K562 (cell line): ENCODE measurements around the gene TMEM61. TPM values are rescaled to one million over a fixed set of nuclear protein-coding genes. Genes with fewer than 3 reads are reported as not detected.

Source experiments
- ATAC-seq: fragments of 200-7000 bp; cut with Tn5 transposase; 3 replicates; pipeline ENCODE4 v1.9.1; 2020; ENCODE audit warnings: moderate library complexity
- BruUV-seq: library from RNA; stranded (reverse); fragments of 400-500 nt; replicated peaks from 2 replicates; lab custom pipeline; 2021; lab: Mats Ljungman, UMichigan
- CTCF ChIA-PET: fragments of 300-600 bp; formaldehyde crosslinking; extraction: SDS; loops from one replicate; lab custom pipeline; 2021; ENCODE audit warnings: low intra/inter-chr PET ratio; lab: Yijun Ruan, JAX
- POLR2A ChIA-PET: fragments of 300-600, 350-650 bp; sonication (Branson Sonifier 250); formaldehyde crosslinking; extraction: SDS; loops from one replicate; lab custom pipeline; 2021; ENCODE audit warnings: antibody characterized with exemption, inconsistent platforms; lab: Yijun Ruan, JAX
- DNase-seq, 4 experiments: peaks; one replicate each; pipeline versions ENCODE4 v3.0.0 to v3.0.0-alpha.2; 2011 to 2018; ENCODE audit warnings: low spot score in 3 of 4, mixed read lengths in 3 of 4; ENCODE audit errors: extremely low read depth in 1 of 4
- FAIRE-seq: peaks from 2 replicates; lab custom pipeline; 2011; peaks lifted over from hg19 to GRCh38; lab: Jason Lieb, UNC
- H2AFZ ChIP-seq: 2 replicates; pipeline ENCODE4 v1.6.0; 2011; ENCODE audit warnings: low read depth, low read length, control low read depth, inconsistent platforms
- H3K27ac ChIP-seq: fragments of 200-600 bp; 3 replicates; pipeline ENCODE4 v1.8.0; 2011; ENCODE audit warnings: low read depth, mild to moderate bottlenecking, control low read depth, inconsistent platforms, low read length, moderate library complexity, mixed read lengths; ENCODE audit errors: extremely low read depth
- H3K27me3 ChIP-seq, 2 experiments: fragments of 300-600 bp in 1 of 2; 2 replicates in 1 of 2; 3 replicates in 1 of 2; pipeline versions ENCODE4 v1.6.0 to v1.8.0; 2011; ENCODE audit warnings: inconsistent platforms in 2 of 2, low read length in 2 of 2, mild to moderate bottlenecking in 1 of 2, mixed read lengths in 1 of 2, moderate library complexity in 1 of 2; ENCODE audit not compliant: control insufficient read depth in 2 of 2, insufficient read depth in 2 of 2
- H3K36me3 ChIP-seq: fragments of 300-600 bp; 3 replicates; pipeline ENCODE4 v1.8.0; 2011; ENCODE audit warnings: mild to moderate bottlenecking, low read length, inconsistent platforms; ENCODE audit not compliant: control insufficient read depth, insufficient read depth
- H3K4me1 ChIP-seq, 2 experiments: fragments of 200-600 bp in 1 of 2; replicated peaks in 1 of 2; 2 replicates in 1 of 2; 3 replicates in 1 of 2; pipeline versions ENCODE4 v1.5.1 to v1.8.0; 2011; ENCODE audit warnings: inconsistent platforms in 2 of 2, low read length in 2 of 2, mild to moderate bottlenecking in 1 of 2, mixed read lengths in 1 of 2, moderate library complexity in 1 of 2; ENCODE audit not compliant: control insufficient read depth in 2 of 2, insufficient read depth in 2 of 2
- H3K4me2 ChIP-seq: 2 replicates; pipeline ENCODE4 v1.6.1; 2011; ENCODE audit warnings: low read length, control low read depth, inconsistent platforms, mixed read lengths; ENCODE audit not compliant: insufficient read depth
- H3K4me3 ChIP-seq: fragments of 200-600 bp; sonication (generic), shearing (Covaris generic); 2 replicates; pipeline ENCODE4 v1.5.1; 2016; ENCODE audit warnings: control low read depth, inconsistent platforms
- H3K79me2 ChIP-seq: fragments of 200-600 bp; 3 replicates; pipeline ENCODE4 v1.8.0; 2011; ENCODE audit warnings: low read length, inconsistent platforms; ENCODE audit not compliant: control insufficient read depth, insufficient read depth
- H3K9ac ChIP-seq, 2 experiments: 2 replicates each; pipeline versions ENCODE4 v1.6.0 to v1.6.1; 2011; ENCODE audit warnings: low read depth in 2 of 2, low read length in 2 of 2, control low read depth in 1 of 2, inconsistent platforms in 1 of 2, mild to moderate bottlenecking in 1 of 2, mixed read lengths in 1 of 2; ENCODE audit not compliant: insufficient read depth in 1 of 2
- H3K9me1 ChIP-seq: one replicate; pipeline ENCODE4 v1.6.0; 2011; ENCODE audit warnings: inconsistent platforms, mild to moderate bottlenecking, low read length, moderate library complexity; ENCODE audit not compliant: control insufficient read depth, insufficient read depth
- H3K9me3 ChIP-seq: replicated peaks from 2 replicates; pipeline ENCODE4 v1.5.1; 2011; ENCODE audit warnings: low read depth, low read length, inconsistent platforms; ENCODE audit not compliant: control insufficient read depth, insufficient read depth
- H4K20me1 ChIP-seq: replicated peaks from 2 replicates; pipeline ENCODE4 v1.6.1; 2011; ENCODE audit warnings: low read length, inconsistent platforms, mixed read lengths; ENCODE audit not compliant: control insufficient read depth, insufficient read depth
- CBFA2T3 ChIP-seq: fragments of 450-650 bp; IDR thresholded peaks from 2 replicates; pipeline ENCODE4 v1.6.1; 2017
- CBX8 ChIP-seq: fragments of 200-600 bp; sonication (generic); IDR thresholded peaks from 2 replicates; pipeline ENCODE4 v1.6.1; 2012; ENCODE audit warnings: borderline replicate concordance, mixed run types, low read depth, mild to moderate bottlenecking, moderate library complexity, mixed read lengths, low read length, control low read depth, inconsistent platforms; ENCODE audit not compliant: poor library complexity, severe bottlenecking; ENCODE audit errors: extremely low read depth
- CC2D1A ChIP-seq: fragments of 450-650 bp; IDR thresholded peaks from 2 replicates; pipeline ENCODE4 v1.6.1; 2017; ENCODE audit warnings: mild to moderate bottlenecking
- ETV1 ChIP-seq: fragments of 450-650 bp; conservative IDR thresholded peaks from 2 replicates; pipeline ENCODE4 v1.6.1; 2016; ENCODE audit warnings: missing genetic modification characterization, control low read depth, low read depth, missing compliant biosample characterization
- KAT2B ChIP-seq: IDR thresholded peaks from one replicate; pipeline ENCODE4 v1.6.1; 2012; ENCODE audit warnings: low read depth, mild to moderate bottlenecking, control low read depth, inconsistent platforms, low read length, moderate library complexity
- KDM2B ChIP-seq: fragments of 250-450 bp; sonication (Bioruptor Pico); IDR thresholded peaks from 2 replicates; pipeline ENCODE4 v1.8.0; 2021; ENCODE audit warnings: mild to moderate bottlenecking, moderate library complexity
- KLF16 ChIP-seq: IDR thresholded peaks from 2 replicates; pipeline ENCODE4 v1.6.1; 2016; ENCODE audit warnings: antibody characterized with exemption
- MBD2 ChIP-seq: sonication (generic); IDR thresholded peaks from 2 replicates; pipeline ENCODE4 v1.6.1; 2016; ENCODE audit warnings: low read depth, borderline replicate concordance
- NBN ChIP-seq: fragments of 450-650 bp; IDR thresholded peaks from 2 replicates; pipeline ENCODE4 v1.6.1; 2016; ENCODE audit warnings: low read depth, mild to moderate bottlenecking
- NR3C1 ChIP-seq: sonication (generic); formaldehyde crosslinking; IDR thresholded peaks from 2 replicates; pipeline ENCODE4 v1.8.1; 2022; ENCODE audit warnings: missing genetic modification reagents
- RBM34 ChIP-seq: fragments of 200-400 bp; formaldehyde crosslinking; IDR thresholded peaks from 2 replicates; pipeline ENCODE4 v1.6.1; 2018; ENCODE audit warnings: low read length, borderline replicate concordance; ENCODE audit not compliant: insufficient read depth
- SMARCB1 ChIP-seq: IDR thresholded peaks from 2 replicates; pipeline ENCODE4 v1.6.1; 2011; ENCODE audit warnings: improper control_type of control experiment, low read depth; ENCODE audit not compliant: insufficient read length
- YBX1 ChIP-seq: fragments of 450-650 bp; IDR thresholded peaks from 2 replicates; pipeline ENCODE4 v1.7.1; 2016; ENCODE audit warnings: mild to moderate bottlenecking
- ZFP36 ChIP-seq: fragments of 150-350 bp; IDR thresholded peaks from 2 replicates; pipeline ENCODE4 v1.6.1; 2018; ENCODE audit warnings: low read length, low read depth; ENCODE audit not compliant: partially characterized antibody
- ZNF212 ChIP-seq: fragments of 450-650 bp; formaldehyde crosslinking; IDR thresholded peaks from 2 replicates; pipeline ENCODE4 v1.4.0; 2020; ENCODE audit warnings: mild to moderate bottlenecking
- ZNF41 ChIP-seq: fragments of 250-450 bp; sonication (Bioruptor Pico); conservative IDR thresholded peaks from 2 replicates; pipeline ENCODE4 v1.4.0; 2020; ENCODE audit warnings: mild to moderate bottlenecking
- ZNF431 ChIP-seq: sonication (generic); formaldehyde crosslinking; IDR thresholded peaks from 2 replicates; pipeline ENCODE4 v1.8.0; 2022; ENCODE audit warnings: mild to moderate bottlenecking, missing genetic modification reagents
- ZNF77 ChIP-seq: fragments of 250-450 bp; sonication (Bioruptor Pico); IDR thresholded peaks from 2 replicates; pipeline ENCODE4 v1.5.0; 2020
- WGBS: fragments of 100-300 bp; shearing (Covaris generic); methylation state at CpG from one replicate; pipeline ENCODE4 v1.1.6; 2016; ENCODE audit warnings: low coverage, mixed read lengths; ENCODE audit not compliant: insufficient coverage; ENCODE audit errors: missing lambda C conversion rate; 5-methylcytosine and 5-hydroxymethylcytosine counted together
- in situ Hi-C: fragments of 300-500 bp; cut with MboI; formaldehyde crosslinking; loops from 4 replicates; pipeline ENCODE4 v1.15.0; 2018; ENCODE audit warnings: inconsistent platforms, mixed read lengths
- intact Hi-C: fragments of 100-400 bp; cut with micrococcal nuclease; formaldehyde crosslinking; loops from 2 replicates; pipeline ENCODE4 v1.14.2; 2022
- polyA plus RNA-seq, 8 experiments: library from polyadenylated mRNA; depleted of rRNA in 4 of 8; stranded (reverse) in 5 of 8; unstranded in 3 of 8; fragments of >200 nt; fragmentation: Nextera tagmentation in 2 of 8; fragmentation: Illumina TruSeq in 1 of 8; extraction: Ambion mirVana in 2 of 8; extraction: Trizol in 1 of 8; gene quantifications; 2 replicates each; pipeline versions ENCODE4 v1.2.1 to v1.2.3, GENCODE V29; 2011 to 2014; ENCODE audit warnings: inconsistent platforms in 1 of 8, missing spikeins in 1 of 8
- total RNA-seq, 7 experiments: library from RNA; depleted of rRNA in 6 of 7; stranded (reverse); fragments of >200 nt in 6 of 7; fragmentation: Illumina TruSeq in 2 of 7; extraction: Trizol in 2 of 7; gene quantifications; 2 replicates each; pipeline versions ENCODE4 v1.2.1 to v1.2.3, GENCODE V29; 2011 to 2021; ENCODE audit warnings: low replicate concordance in 1 of 7
- TF ChIP-seq, protein P1 (sequence below): fragments of 450-650 bp; formaldehyde crosslinking; IDR thresholded peaks from 2 replicates; pipeline ENCODE4 v1.4.0; 2020; ENCODE audit warnings: mild to moderate bottlenecking, mixed read lengths
- TF ChIP-seq, protein P2 (sequence below): sonication (generic); formaldehyde crosslinking; IDR thresholded peaks from 2 replicates; pipeline ENCODE4 v1.8.0; 2022; ENCODE audit warnings: missing genetic modification reagents, mild to moderate bottlenecking, borderline replicate concordance

The TMEM61 gene
- total and polyA plus RNA-seq, 9 of the 15 experiments (the other 6 are each of a cell fraction or from before 2014, with no cell fraction given): not detected

- H3K4me3 ChIP-seq: no peak overlapping the region
- intact Hi-C loops (no loop called here), in situ Hi-C loops (no loop called here)
- H3K27ac ChIP-seq: no peak overlapping the region
- ATAC-seq (no peak), DNase-seq (no peak), FAIRE-seq (no peak)
- H3K27me3 ChIP-seq: peaks cover 30 to 75% of the 10 kb centered on the region in 2 experiments
- no peaks in the 10 kb centered on the region for H3K36me3 ChIP-seq
- H3K9me3 ChIP-seq: no peaks in the 10 kb centered on the region
- no peaks in the 10 kb centered on the region for H3K9me1 ChIP-seq
- WGBS: 2% methylated on average over 5 of the region's 5 CpGs
- H3K9ac ChIP-seq: no peak overlapping the region
- H3K4me2 ChIP-seq: no peak overlapping the region
- no peaks in the 10 kb centered on the region for H3K79me2 ChIP-seq
- peaks cover 0 to 10% of the 10 kb centered on the region in 2 experiments; a peak in 2 of 5 replicates for H3K4me1 ChIP-seq
- no TSS peak for BruUV-seq
- 0 out of 2 replicates have a peak, but pooled peaks cover 5% of the 10 kb centered on the region for H4K20me1 ChIP-seq
- no peak overlapping the region for H2AFZ ChIP-seq
- CTCF ChIA-PET: no interaction called here
- TF ChIP-seq CBX8 (no peak), MBD2 (no peak), ZFP36 (no peak), ETV1 (no peak), NBN (no peak), NR3C1 (CRISPR knock-in tag) (no peak), ZNF77 (CRISPR knock-in tag) (no peak), KDM2B (CRISPR knock-in tag) (no peak), CBFA2T3 (no peak), KLF16 (no peak), YBX1 (no peak), ZNF431 (CRISPR knock-in tag) (no peak), ZNF41 (CRISPR knock-in tag) (no peak), SMARCB1 (no peak), KAT2B (no peak), CC2D1A (no peak), ZNF212 (CRISPR knock-in tag) (no peak), RBM34 (no peak)
- TF ChIP-seq, protein P1, sequence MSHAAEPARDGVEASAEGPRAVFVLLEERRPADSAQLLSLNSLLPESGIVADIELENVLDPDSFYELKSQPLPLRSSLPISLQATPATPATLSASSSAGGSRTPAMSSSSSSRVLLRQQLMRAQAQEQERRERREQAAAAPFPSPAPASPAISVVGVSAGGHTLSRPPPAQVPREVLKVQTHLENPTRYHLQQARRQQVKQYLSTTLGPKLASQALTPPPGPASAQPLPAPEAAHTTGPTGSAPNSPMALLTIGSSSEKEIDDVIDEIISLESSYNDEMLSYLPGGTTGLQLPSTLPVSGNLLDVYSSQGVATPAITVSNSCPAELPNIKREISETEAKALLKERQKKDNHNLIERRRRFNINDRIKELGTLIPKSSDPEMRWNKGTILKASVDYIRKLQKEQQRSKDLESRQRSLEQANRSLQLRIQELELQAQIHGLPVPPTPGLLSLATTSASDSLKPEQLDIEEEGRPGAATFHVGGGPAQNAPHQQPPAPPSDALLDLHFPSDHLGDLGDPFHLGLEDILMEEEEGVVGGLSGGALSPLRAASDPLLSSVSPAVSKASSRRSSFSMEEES (CRISPR knock-in tag): no peak
- TF ChIP-seq, protein P2, sequence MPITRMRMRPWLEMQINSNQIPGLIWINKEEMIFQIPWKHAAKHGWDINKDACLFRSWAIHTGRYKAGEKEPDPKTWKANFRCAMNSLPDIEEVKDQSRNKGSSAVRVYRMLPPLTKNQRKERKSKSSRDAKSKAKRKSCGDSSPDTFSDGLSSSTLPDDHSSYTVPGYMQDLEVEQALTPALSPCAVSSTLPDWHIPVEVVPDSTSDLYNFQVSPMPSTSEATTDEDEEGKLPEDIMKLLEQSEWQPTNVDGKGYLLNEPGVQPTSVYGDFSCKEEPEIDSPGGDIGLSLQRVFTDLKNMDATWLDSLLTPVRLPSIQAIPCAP: no peak
- POLR2A ChIA-PET: no interaction called here
Measured at GRCh38 chr1:54979327-54979891, 1.0 kb upstream of the TMEM61 start.
